ENCODE results near the gene CLNK. TPM values are rescaled to one million over a fixed set of nuclear protein-coding genes. Genes with fewer than 3 reads are reported as not detected.

CLNK gene
- polyA plus RNA-seq, 1 donor = 0.52 TPM

- H3K27me3 ChIP-seq (ENCODE audit: control insufficient read depth, insufficient read depth, low read length) = no peaks in the 10 kb centered on the region
- H3K4me1 ChIP-seq (ENCODE audit: control insufficient read depth, insufficient read depth, low read length) = no peaks in the 10 kb centered on the region
- H3K9me3 ChIP-seq (ENCODE audit: control insufficient read depth, low read depth, low read length) = no peaks in the 10 kb centered on the region
- no peak overlapping the region for H3K4me3 ChIP-seq (ENCODE audit: low read length)
- no peaks in the 10 kb centered on the region for H3K36me3 ChIP-seq (ENCODE audit: control insufficient read depth, insufficient read depth, low read length)
- DNase-seq = no peak
- H3K27ac ChIP-seq (ENCODE audit: low read length) = no peak overlapping the region
- WGBS (ENCODE audit: insufficient coverage, low lambda C conversion rate) = no CpG with 5 or more reads among the region's 5 CpGs
Measured at GRCh38 chr4:10664408-10664807, 20.2 kb downstream of the CLNK start.

GRCh38 chr4:10662937-10663336 lies 21.6 kb downstream of the CLNK start:
- no peak overlapping the region for H3K27ac ChIP-seq (ENCODE audit: low read length)
- no CpG with 5 or more reads among the region's 5 CpGs for WGBS (ENCODE audit: insufficient coverage, low lambda C conversion rate)

GRCh38 chr4:10661047-10661446 lies 23.5 kb downstream of the CLNK start:
- no peaks in the 10 kb centered on the region for H3K9me3 ChIP-seq (ENCODE audit: control insufficient read depth, low read depth, low read length)
- no peaks in the 10 kb centered on the region for H3K27me3 ChIP-seq (ENCODE audit: control insufficient read depth, insufficient read depth, low read length)
- H3K36me3 ChIP-seq (ENCODE audit: control insufficient read depth, insufficient read depth, low read length) = no peaks in the 10 kb centered on the region
- DNase-seq = no peak
- no peak overlapping the region for H3K27ac ChIP-seq (ENCODE audit: low read length)
- WGBS (ENCODE audit: insufficient coverage, low lambda C conversion rate) = 80% methylated on average over 1 of the region's 3 CpGs
- peaks cover 3% of the 10 kb centered on the region for H3K4me1 ChIP-seq (ENCODE audit: control insufficient read depth, insufficient read depth, low read length)
- no peak overlapping the region for H3K4me3 ChIP-seq (ENCODE audit: low read length)

More at GRCh38 chr4:10662937-10663336, 21.6 kb downstream of the CLNK start:
- Histone ChIP-seq H3K36me3 (ENCODE audit: control insufficient read depth, insufficient read depth, low read length) (no peaks in the 10 kb centered on the region), H3K27me3 (ENCODE audit: control insufficient read depth, insufficient read depth, low read length) (no peaks in the 10 kb centered on the region), H3K4me3 (ENCODE audit: low read length) (no peak overlapping the region), H3K4me1 (ENCODE audit: control insufficient read depth, insufficient read depth, low read length) (no peaks in the 10 kb centered on the region), H3K9me3 (ENCODE audit: control insufficient read depth, low read depth, low read length) (no peaks in the 10 kb centered on the region)
- DNase-seq = no peak

GRCh38 chr4:10659251-10659650 lies 25.3 kb downstream of the CLNK start:
- no peak overlapping the region for H3K27ac ChIP-seq (ENCODE audit: low read length)
- no peaks in the 10 kb centered on the region for H3K36me3 ChIP-seq (ENCODE audit: control insufficient read depth, insufficient read depth, low read length)
- H3K4me3 ChIP-seq (ENCODE audit: low read length) = no peak overlapping the region
- H3K27me3 ChIP-seq (ENCODE audit: control insufficient read depth, insufficient read depth, low read length) = no peaks in the 10 kb centered on the region
- H3K4me1 ChIP-seq (ENCODE audit: control insufficient read depth, insufficient read depth, low read length) = peaks cover 3% of the 10 kb centered on the region
- no peak for DNase-seq
- 92% methylated on average over 2 of the region's 6 CpGs for WGBS (ENCODE audit: insufficient coverage, low lambda C conversion rate)
- H3K9me3 ChIP-seq (ENCODE audit: control insufficient read depth, low read depth, low read length) = no peaks in the 10 kb centered on the region

- Histone ChIP-seq H3K9me3 (ENCODE audit: control insufficient read depth, low read depth, low read length) (no peaks in the 10 kb centered on the region), H3K27ac (ENCODE audit: low read length) (no peak overlapping the region), H3K4me1 (ENCODE audit: control insufficient read depth, insufficient read depth, low read length) (peaks cover 3% of the 10 kb centered on the region), H3K27me3 (ENCODE audit: control insufficient read depth, insufficient read depth, low read length) (no peaks in the 10 kb centered on the region), H3K4me3 (ENCODE audit: low read length) (no peak overlapping the region), H3K36me3 (ENCODE audit: control insufficient read depth, insufficient read depth, low read length) (no peaks in the 10 kb centered on the region)
- no peak for DNase-seq
- WGBS (ENCODE audit: insufficient coverage, low lambda C conversion rate) = no CpG with 5 or more reads among the region's 2 CpGs
Measured at GRCh38 chr4:10656988-10657387, 27.6 kb downstream of the CLNK start.

- H3K4me3 ChIP-seq (ENCODE audit: low read length) = no peak overlapping the region
- H3K4me1 ChIP-seq (ENCODE audit: control insufficient read depth, insufficient read depth, low read length) = peaks cover 3% of the 10 kb centered on the region
- no peak for DNase-seq
- WGBS (ENCODE audit: insufficient coverage, low lambda C conversion rate) = no CpG with 5 or more reads among the region's 3 CpGs
- H3K27me3 ChIP-seq (ENCODE audit: control insufficient read depth, insufficient read depth, low read length) = no peaks in the 10 kb centered on the region
- no peaks in the 10 kb centered on the region for H3K9me3 ChIP-seq (ENCODE audit: control insufficient read depth, low read depth, low read length)
- no peaks in the 10 kb centered on the region for H3K36me3 ChIP-seq (ENCODE audit: control insufficient read depth, insufficient read depth, low read length)
- H3K27ac ChIP-seq (ENCODE audit: low read length) = no peak overlapping the region
Measured at GRCh38 chr4:10656420-10656819, 28.1 kb downstream of the CLNK start.

GRCh38 chr4:10655968-10656367 lies 28.6 kb downstream of the CLNK start:
- 88% methylated on average over 3 of the region's 6 CpGs for WGBS (ENCODE audit: insufficient coverage, low lambda C conversion rate)
- Histone ChIP-seq H3K4me1 (ENCODE audit: control insufficient read depth, insufficient read depth, low read length) (peaks cover 3% of the 10 kb centered on the region), H3K36me3 (ENCODE audit: control insufficient read depth, insufficient read depth, low read length) (no peaks in the 10 kb centered on the region), H3K9me3 (ENCODE audit: control insufficient read depth, low read depth, low read length) (no peaks in the 10 kb centered on the region), H3K27me3 (ENCODE audit: control insufficient read depth, insufficient read depth, low read length) (no peaks in the 10 kb centered on the region), H3K4me3 (ENCODE audit: low read length) (no peak overlapping the region), H3K27ac (ENCODE audit: low read length) (no peak overlapping the region)
- DNase-seq = no peak

- Histone ChIP-seq H3K27me3 (ENCODE audit: control insufficient read depth, insufficient read depth, low read length) (no peaks in the 10 kb centered on the region), H3K4me3 (ENCODE audit: low read length) (no peak overlapping the region), H3K4me1 (ENCODE audit: control insufficient read depth, insufficient read depth, low read length) (no peaks in the 10 kb centered on the region), H3K36me3 (ENCODE audit: control insufficient read depth, insufficient read depth, low read length) (no peaks in the 10 kb centered on the region), H3K9me3 (ENCODE audit: control insufficient read depth, low read depth, low read length) (no peaks in the 10 kb centered on the region), H3K27ac (ENCODE audit: low read length) (no peak overlapping the region)
- no peak for DNase-seq
- WGBS (ENCODE audit: insufficient coverage, low lambda C conversion rate) = 83% methylated on average over 1 of the region's 2 CpGs
Measured at GRCh38 chr4:10648479-10648878, 36.1 kb downstream of the CLNK start.

- 83% methylated on average over 2 of the region's 3 CpGs for WGBS (ENCODE audit: insufficient coverage, low lambda C conversion rate)
Measured at GRCh38 chr4:10647846-10648245, 36.7 kb downstream of the CLNK start.

GRCh38 chr4:10643600-10644425 lies 40.8 kb downstream of the CLNK start:
- H3K4me1 ChIP-seq (ENCODE audit: control insufficient read depth, insufficient read depth, low read length) = no peaks in the 10 kb centered on the region
- no peaks in the 10 kb centered on the region for H3K9me3 ChIP-seq (ENCODE audit: control insufficient read depth, low read depth, low read length)
- no peaks in the 10 kb centered on the region for H3K27me3 ChIP-seq (ENCODE audit: control insufficient read depth, insufficient read depth, low read length)
- no peak for DNase-seq
- H3K27ac ChIP-seq (ENCODE audit: low read length) = no peak overlapping the region
- H3K4me3 ChIP-seq (ENCODE audit: low read length) = no peak overlapping the region
- H3K36me3 ChIP-seq (ENCODE audit: control insufficient read depth, insufficient read depth, low read length) = no peaks in the 10 kb centered on the region
- 50% methylated on average over 1 of the region's 5 CpGs for WGBS (ENCODE audit: insufficient coverage, low lambda C conversion rate)

More at GRCh38 chr4:10647846-10648245, 36.7 kb downstream of the CLNK start:
- Histone ChIP-seq H3K4me3 (ENCODE audit: low read length) (no peak overlapping the region), H3K36me3 (ENCODE audit: control insufficient read depth, insufficient read depth, low read length) (no peaks in the 10 kb centered on the region), H3K9me3 (ENCODE audit: control insufficient read depth, low read depth, low read length) (no peaks in the 10 kb centered on the region), H3K4me1 (ENCODE audit: control insufficient read depth, insufficient read depth, low read length) (no peaks in the 10 kb centered on the region), H3K27me3 (ENCODE audit: control insufficient read depth, insufficient read depth, low read length) (no peaks in the 10 kb centered on the region), H3K27ac (ENCODE audit: low read length) (no peak overlapping the region)
- DNase-seq = no peak
